Tibial nerve (tissue), 4 donors: Measurements from ENCODE around the gene SYNPO2.

Experiments
- EP300 ChIP-seq, 2 donors: sonication (generic); formaldehyde crosslinking; IDR thresholded peaks; one replicate each; pipeline ENCODE4 v1.6.1; 2017; ENCODE audit warnings: antibody characterized with exemption in 2 of 2, mild to moderate bottlenecking in 1 of 2
- POLR2A ChIP-seq, 2 donors: fragments of 450-650 bp; IDR thresholded peaks; one replicate each; pipeline ENCODE4 v1.6.1; 2017; ENCODE audit warnings: antibody characterized with exemption in 2 of 2, mild to moderate bottlenecking in 2 of 2, moderate library complexity in 2 of 2
- TF ChIP-seq, protein P1 (sequence below), 5 experiments: fragments of 200-600 bp in 3 of 5; fragments of 450-650 bp in 2 of 5; sonication (generic) in 3 of 5; IDR thresholded peaks; one replicate each; pipeline ENCODE4 v1.5.1; 2016 to 2019; ENCODE audit warnings: antibody characterized with exemption in 5 of 5, mild to moderate bottlenecking in 3 of 5, moderate library complexity in 2 of 5

DNA sequence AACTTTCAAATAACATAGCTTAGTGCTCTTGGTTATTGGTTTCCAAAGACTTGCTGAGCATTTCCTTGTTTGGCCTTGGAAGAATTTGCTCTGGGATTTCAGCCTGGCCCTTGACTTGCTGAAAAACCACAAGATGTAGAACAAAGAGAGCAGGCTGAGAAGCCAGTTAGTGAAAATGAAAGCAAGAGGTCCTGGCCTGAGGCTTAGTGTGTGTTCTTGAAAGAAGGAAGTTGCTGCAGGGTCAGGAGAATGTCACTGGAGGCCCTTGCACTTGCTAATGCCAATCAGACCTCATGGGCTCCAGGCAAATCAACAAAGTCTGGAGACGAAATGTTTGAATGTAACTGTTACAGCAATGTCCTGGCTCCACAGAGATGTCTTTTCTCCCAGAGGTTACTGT, 79.4 kb downstream of the SYNPO2 start:
- no peak for TF ChIP-seq POLR2A (IDR thresholded peaks at IDR 0.05)
- TF ChIP-seq, protein P1, sequence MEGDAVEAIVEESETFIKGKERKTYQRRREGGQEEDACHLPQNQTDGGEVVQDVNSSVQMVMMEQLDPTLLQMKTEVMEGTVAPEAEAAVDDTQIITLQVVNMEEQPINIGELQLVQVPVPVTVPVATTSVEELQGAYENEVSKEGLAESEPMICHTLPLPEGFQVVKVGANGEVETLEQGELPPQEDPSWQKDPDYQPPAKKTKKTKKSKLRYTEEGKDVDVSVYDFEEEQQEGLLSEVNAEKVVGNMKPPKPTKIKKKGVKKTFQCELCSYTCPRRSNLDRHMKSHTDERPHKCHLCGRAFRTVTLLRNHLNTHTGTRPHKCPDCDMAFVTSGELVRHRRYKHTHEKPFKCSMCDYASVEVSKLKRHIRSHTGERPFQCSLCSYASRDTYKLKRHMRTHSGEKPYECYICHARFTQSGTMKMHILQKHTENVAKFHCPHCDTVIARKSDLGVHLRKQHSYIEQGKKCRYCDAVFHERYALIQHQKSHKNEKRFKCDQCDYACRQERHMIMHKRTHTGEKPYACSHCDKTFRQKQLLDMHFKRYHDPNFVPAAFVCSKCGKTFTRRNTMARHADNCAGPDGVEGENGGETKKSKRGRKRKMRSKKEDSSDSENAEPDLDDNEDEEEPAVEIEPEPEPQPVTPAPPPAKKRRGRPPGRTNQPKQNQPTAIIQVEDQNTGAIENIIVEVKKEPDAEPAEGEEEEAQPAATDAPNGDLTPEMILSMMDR (IDR thresholded peaks at IDR 0.05), result no peak
- TF ChIP-seq EP300 (IDR thresholded peaks at IDR 0.05), result peak in 1 of 2 donors; percentile 89
